ENCODE data around the gene SARS1. TPM values are rescaled to one million over a fixed set of nuclear protein-coding genes. Genes with fewer than 3 reads are reported as not detected.

Gene SARS1
- total RNA-seq, 1 donor from 2014 or later: 118 TPM

DNA sequence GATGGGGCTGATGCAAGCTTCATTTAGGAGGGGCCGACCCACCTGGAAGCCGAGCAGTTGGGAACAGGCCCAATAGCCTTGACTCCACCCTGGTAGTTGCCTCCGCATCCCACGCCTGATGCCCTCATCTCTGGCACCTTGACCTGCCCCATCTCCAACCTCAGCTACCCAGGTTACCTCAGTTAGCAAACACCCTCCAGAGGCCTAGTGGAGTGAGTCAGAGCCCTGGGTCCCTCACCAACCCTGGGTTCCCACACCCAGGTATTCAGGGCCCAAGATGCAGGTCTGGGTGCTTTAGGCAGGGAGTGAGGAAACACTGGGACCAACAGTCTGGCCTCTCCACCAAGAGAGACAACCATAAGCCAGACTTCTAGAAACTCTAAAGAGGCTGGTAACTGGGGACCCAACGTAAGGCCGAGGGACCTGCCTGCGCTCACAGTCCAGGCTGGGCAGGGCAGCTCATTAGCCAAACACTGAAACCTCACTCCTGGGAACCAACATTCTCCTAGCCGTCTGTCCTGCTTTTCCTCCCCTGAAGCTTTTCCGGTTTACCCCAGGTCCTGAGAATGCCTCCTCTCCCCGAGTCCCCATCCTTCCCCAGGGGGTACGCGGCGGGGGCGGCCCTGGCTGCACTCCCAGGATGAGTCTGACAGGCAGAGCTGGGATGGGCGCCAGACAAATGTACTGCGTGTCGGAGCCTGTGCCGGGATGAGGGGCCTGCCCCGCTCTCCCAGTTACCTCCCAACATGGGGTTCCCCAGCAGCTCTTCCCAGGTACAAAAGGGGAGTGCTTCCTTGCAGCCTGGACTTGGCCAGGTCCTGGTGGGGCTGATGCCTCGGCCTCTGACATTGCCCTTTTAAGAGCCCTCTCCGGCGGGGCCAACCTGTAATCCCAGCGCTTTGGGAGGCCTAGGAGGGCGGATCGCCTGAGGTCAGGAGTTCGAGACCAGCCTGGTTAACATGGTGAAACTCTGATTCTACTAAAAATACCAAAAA lies 26.7 kb downstream of the SARS1 start:
- H3K4me1 Mint-ChIP-seq: peaks cover 31% of the 10 kb centered on the region
- peaks cover 13% of the 10 kb centered on the region for H3K27me3 Mint-ChIP-seq (ENCODE audit: insufficient read depth, low read depth)
- TF ChIP-seq, protein P1, sequence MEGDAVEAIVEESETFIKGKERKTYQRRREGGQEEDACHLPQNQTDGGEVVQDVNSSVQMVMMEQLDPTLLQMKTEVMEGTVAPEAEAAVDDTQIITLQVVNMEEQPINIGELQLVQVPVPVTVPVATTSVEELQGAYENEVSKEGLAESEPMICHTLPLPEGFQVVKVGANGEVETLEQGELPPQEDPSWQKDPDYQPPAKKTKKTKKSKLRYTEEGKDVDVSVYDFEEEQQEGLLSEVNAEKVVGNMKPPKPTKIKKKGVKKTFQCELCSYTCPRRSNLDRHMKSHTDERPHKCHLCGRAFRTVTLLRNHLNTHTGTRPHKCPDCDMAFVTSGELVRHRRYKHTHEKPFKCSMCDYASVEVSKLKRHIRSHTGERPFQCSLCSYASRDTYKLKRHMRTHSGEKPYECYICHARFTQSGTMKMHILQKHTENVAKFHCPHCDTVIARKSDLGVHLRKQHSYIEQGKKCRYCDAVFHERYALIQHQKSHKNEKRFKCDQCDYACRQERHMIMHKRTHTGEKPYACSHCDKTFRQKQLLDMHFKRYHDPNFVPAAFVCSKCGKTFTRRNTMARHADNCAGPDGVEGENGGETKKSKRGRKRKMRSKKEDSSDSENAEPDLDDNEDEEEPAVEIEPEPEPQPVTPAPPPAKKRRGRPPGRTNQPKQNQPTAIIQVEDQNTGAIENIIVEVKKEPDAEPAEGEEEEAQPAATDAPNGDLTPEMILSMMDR (IDR thresholded peaks at IDR 0.05): no peak
- no peak for TF ChIP-seq EZH2 (IDR thresholded peaks at IDR 0.05)
- TF ChIP-seq EZH2phosphoT487 (IDR thresholded peaks at IDR 0.05): no peak
- H3K4me3 ChIP-seq: no peak overlapping the region
- H3K4me1 ChIP-seq: peaks cover 53% of the 10 kb centered on the region
- H3K9me3 ChIP-seq (ENCODE audit: low read depth): no peaks in the 10 kb centered on the region
- no peak overlapping the region for H3K4me3 Mint-ChIP-seq
- H4K20me1 ChIP-seq (ENCODE audit: low read depth): no peaks in the 10 kb centered on the region
- H3K9ac ChIP-seq: no peak overlapping the region
- no peaks in the 10 kb centered on the region for H3K27me3 ChIP-seq
- H3K27ac ChIP-seq: no peak overlapping the region
- H3K36me3 Mint-ChIP-seq: peaks cover 27% of the 10 kb centered on the region
- DNase-seq (ENCODE audit: low spot score): peak; percentile 45
- H3K79me2 ChIP-seq (ENCODE audit: low read depth): no peaks in the 10 kb centered on the region
- H2AFZ ChIP-seq (replicated peaks): no peak overlapping the region
- peaks cover 63% of the 10 kb centered on the region for H3F3A ChIP-seq (ENCODE audit: low read depth)
- peak overlapping the region; percentile 38 for H3K4me2 ChIP-seq
- no peaks in the 10 kb centered on the region for H3K9me3 Mint-ChIP-seq
- H3K27ac Mint-ChIP-seq: no peak overlapping the region
- H3K36me3 ChIP-seq: peaks cover 3% of the 10 kb centered on the region

DNA sequence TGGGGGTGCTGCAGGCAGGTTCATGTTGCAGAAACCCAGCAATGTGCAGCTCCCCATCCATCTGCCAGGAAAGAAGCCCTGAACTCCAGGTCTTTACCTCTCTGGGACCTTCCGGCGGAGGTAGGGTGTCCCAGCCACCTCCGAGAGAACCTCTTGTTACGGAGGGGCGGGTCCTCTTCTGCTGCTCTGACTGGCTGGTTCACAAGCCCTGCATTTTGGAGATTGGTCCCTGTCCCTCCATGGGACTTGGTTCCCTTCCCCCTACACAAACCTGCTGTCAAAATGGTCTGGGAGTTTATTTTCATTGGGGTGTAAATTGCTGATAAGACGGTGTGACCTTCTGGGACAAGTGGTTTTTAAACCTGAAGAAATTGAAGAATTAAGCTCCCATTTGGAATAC lies 27.6 kb downstream of the SARS1 start:
- Histone ChIP-seq H3K4me2 (peak overlapping the region; percentile 52), H3K9me3 (ENCODE audit: low read depth) (no peaks in the 10 kb centered on the region), H4K20me1 (ENCODE audit: low read depth) (no peaks in the 10 kb centered on the region), H3K4me1 (peaks cover 53% of the 10 kb centered on the region), H3K4me3 (no peak overlapping the region), H3K27me3 (no peaks in the 10 kb centered on the region), H3F3A (ENCODE audit: low read depth) (peaks cover 57% of the 10 kb centered on the region), H3K79me2 (ENCODE audit: low read depth) (no peaks in the 10 kb centered on the region), H3K9ac (no peak overlapping the region), H3K27ac (no peak overlapping the region), H3K36me3 (peaks cover 3% of the 10 kb centered on the region), H2AFZ (replicated peaks) (no peak overlapping the region)
- H3K27ac Mint-ChIP-seq: no peak overlapping the region
- peaks cover 32% of the 10 kb centered on the region for H3K4me1 Mint-ChIP-seq
- TF ChIP-seq EZH2phosphoT487 (IDR thresholded peaks at IDR 0.05) (no peak), EZH2 (IDR thresholded peaks at IDR 0.05) (no peak)
- TF ChIP-seq, protein P1 (IDR thresholded peaks at IDR 0.05): no peak
- no peak overlapping the region for H3K4me3 Mint-ChIP-seq
- H3K9me3 Mint-ChIP-seq: no peaks in the 10 kb centered on the region
- H3K27me3 Mint-ChIP-seq (ENCODE audit: insufficient read depth, low read depth): peaks cover 11% of the 10 kb centered on the region
- no peak for DNase-seq (ENCODE audit: low spot score)
- H3K36me3 Mint-ChIP-seq: peaks cover 18% of the 10 kb centered on the region

DNA sequence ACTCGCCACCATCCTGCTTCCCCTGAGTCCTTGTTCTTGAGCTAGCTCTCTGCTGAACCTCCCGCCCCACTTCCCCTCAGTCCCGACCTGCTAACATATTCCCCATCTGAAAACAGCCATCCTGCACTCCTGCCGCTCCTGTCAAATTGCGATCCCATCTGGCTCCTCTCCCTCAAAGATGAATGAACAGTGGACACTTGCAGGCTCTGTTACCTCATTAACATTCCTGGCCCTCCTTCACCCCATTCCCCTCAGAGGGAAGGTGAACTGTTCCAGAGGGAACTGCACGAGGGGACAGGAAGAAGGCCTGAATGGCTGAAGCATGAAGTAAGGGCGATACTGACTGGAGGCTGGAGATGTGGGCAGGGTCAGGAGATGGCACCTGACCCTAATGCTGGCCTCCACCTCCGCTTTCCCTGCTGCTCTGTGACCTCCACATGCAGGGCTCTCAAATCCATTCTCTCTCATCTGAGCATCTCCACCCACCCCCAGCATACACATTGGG lies 28.2 kb downstream of the SARS1 start:
- Mint-ChIP-seq H3K27ac (peak overlapping the region; percentile 18), H3K36me3 (peaks cover 14% of the 10 kb centered on the region), H3K4me3 (peak overlapping the region; percentile 51), H3K9me3 (no peaks in the 10 kb centered on the region), H3K4me1 (peaks cover 36% of the 10 kb centered on the region), H3K27me3 (ENCODE audit: insufficient read depth, low read depth) (peaks cover 15% of the 10 kb centered on the region)
- Histone ChIP-seq H4K20me1 (ENCODE audit: low read depth) (no peaks in the 10 kb centered on the region), H3K27ac (no peak overlapping the region), H3K9me3 (ENCODE audit: low read depth) (no peaks in the 10 kb centered on the region), H3K36me3 (peaks cover under 1% of the 10 kb centered on the region), H2AFZ (replicated peaks) (no peak overlapping the region), H3F3A (ENCODE audit: low read depth) (peaks cover 52% of the 10 kb centered on the region), H3K4me2 (peak overlapping the region; percentile 52), H3K4me1 (peaks cover 51% of the 10 kb centered on the region), H3K9ac (no peak overlapping the region), H3K4me3 (no peak overlapping the region), H3K79me2 (ENCODE audit: low read depth) (no peaks in the 10 kb centered on the region), H3K27me3 (no peaks in the 10 kb centered on the region)
- no peak for DNase-seq (ENCODE audit: low spot score)
- TF ChIP-seq EZH2 (IDR thresholded peaks at IDR 0.05) (no peak), EZH2phosphoT487 (IDR thresholded peaks at IDR 0.05) (no peak)
- TF ChIP-seq, protein P1 (IDR thresholded peaks at IDR 0.05): no peak

All from neural progenitor cell (in vitro differentiated cells).